Kidney (tissue), 14 donors: ENCODE measurements around the gene MTA2. TPM values are rescaled to one million over a fixed set of nuclear protein-coding genes. Genes with fewer than 3 reads are reported as not detected.
"Not testable (repeated sequence)": the region's sequence is repeated elsewhere in the genome, so short reads cannot be mapped to it uniquely, and the experiment has no call there.

Experiments used
- DNase-seq, 5 donors: peaks; one replicate each; pipeline ENCODE4 v3.0.0-alpha.2; 2013 to 2020
- FAIRE-seq: peaks from 2 replicates; lab custom pipeline; 2012; peaks lifted over from hg19 to GRCh38; lab: Jason Lieb, UNC
- H3K27ac ChIP-seq, 2 donors: one replicate each; pipeline ENCODE4 v1.7.0; 2013; ENCODE audit warnings: low read depth in 2 of 2, low read length in 2 of 2, inconsistent platforms in 1 of 2
- H3K27me3 ChIP-seq: one replicate; pipeline ENCODE4 v1.7.1; 2013; ENCODE audit warnings: low read length, inconsistent platforms; ENCODE audit not compliant: control insufficient read depth, insufficient read depth
- H3K36me3 ChIP-seq, 3 donors: one replicate each; pipeline versions ENCODE4 v1.7.0 to v1.7.1; 2013; ENCODE audit warnings: low read length in 3 of 3, control low read depth in 1 of 3, inconsistent platforms in 1 of 3; ENCODE audit not compliant: insufficient read depth in 3 of 3, control insufficient read depth in 2 of 3
- H3K4me1 ChIP-seq, 3 donors: one replicate each; pipeline versions ENCODE4 v1.7.0 to v1.7.1; 2013; ENCODE audit warnings: low read length in 3 of 3, inconsistent platforms in 1 of 3, low read depth in 1 of 3; ENCODE audit not compliant: control insufficient read depth in 2 of 3, insufficient read depth in 2 of 3
- H3K4me3 ChIP-seq, 3 donors: one replicate each; pipeline versions ENCODE4 v1.7.0 to v1.8.1; 2013; ENCODE audit warnings: low read length in 3 of 3, control low read depth in 1 of 3, inconsistent platforms in 1 of 3
- H3K9ac ChIP-seq, 3 donors: one replicate each; pipeline versions ENCODE4 v1.7.0 to v1.7.1; 2013; ENCODE audit warnings: low read length in 3 of 3, control low read depth in 1 of 3, inconsistent platforms in 1 of 3
- H3K9me3 ChIP-seq, 3 donors: one replicate each; pipeline versions ENCODE4 v1.7.0 to v1.7.1; 2013; ENCODE audit warnings: low read length in 3 of 3, control low read depth in 1 of 3, inconsistent platforms in 1 of 3; ENCODE audit not compliant: control insufficient read depth in 2 of 3, insufficient read depth in 1 of 3
- CTCF ChIP-seq: IDR thresholded peaks from 3 replicates; pipeline ENCODE4 v1.5.1; 2012; ENCODE audit warnings: mild to moderate bottlenecking, moderate library complexity, borderline replicate concordance; ENCODE audit not compliant: insufficient read depth; ENCODE audit errors: extremely low read depth
- intact Hi-C: fragments of 100-400 bp; cut with DNase I; formaldehyde crosslinking; loops from one replicate; pipeline ENCODE4 v1.11.1; 2022
- polyA plus RNA-seq: library from polyadenylated mRNA; stranded (reverse); fragments of 350-450 nt; fragmentation: Illumina TruSeq; extraction: RNeasy Lipid Tissue Mini Kit (QIAGEN cat#74804); gene quantifications from one replicate; pipeline ENCODE4 v1.2.3, GENCODE V29; 2014; ENCODE audit warnings: low read depth, low replicate concordance; ENCODE audit not compliant: insufficient read depth
- total RNA-seq: library from RNA; stranded (reverse); fragmentation: NEBNext Ultra II Directional; extraction: Animal tissue kit (Norgen Biotek cat#: 25700); gene quantifications from one replicate; pipeline ENCODE4 v1.2.1, GENCODE V29; 2021
- donor health status: control.
- donor health status: control.
- donor health status: control.
- donor health status: control.
- donor health status: control.
- donor health status: DM: yes; HTN: yes; CAD: no.
- donor health status: Normal renal cell carcinoma (clear cell type).

Gene MTA2
- total and polyA plus RNA-seq, 2 donors from 2014 or later: 34.4 to 71.8 TPM

GRCh38 chr11:62567018-62567633 lies 34.5 kb downstream of the MTA2 start:
- Histone ChIP-seq H3K27ac (no peak overlapping the region), H3K4me1 (peaks cover 0 to 3% (median 0%) of the 10 kb centered on the region in 3 donors), H3K27me3 (no peaks in the 10 kb centered on the region), H3K36me3 (peaks cover 15 to 57% (median 30%) of the 10 kb centered on the region in 3 donors), H3K9ac (no peak overlapping the region), H3K4me3 (no peak overlapping the region), H3K9me3 (no peaks in the 10 kb centered on the region)
- no peak for TF ChIP-seq CTCF
- FAIRE-seq (no peak), DNase-seq (peak in 1 of 5 donors; percentile 15)
- intact Hi-C loops: no loop called here

- Histone ChIP-seq H3K27me3 (no peaks in the 10 kb centered on the region), H3K9me3 (no peaks in the 10 kb centered on the region), H3K36me3 (peaks cover 17 to 56% (median 30%) of the 10 kb centered on the region in 3 donors), H3K4me1 (peaks cover 0 to 3% (median 0%) of the 10 kb centered on the region in 3 donors), H3K27ac (no peak overlapping the region), H3K9ac (no peak overlapping the region), H3K4me3 (no peak overlapping the region)
- FAIRE-seq (no peak), DNase-seq (no peak)
- no peak for TF ChIP-seq CTCF
- intact Hi-C loops: no loop called here
These were observed 35.4 kb downstream of the MTA2 start for GRCh38 chr11:62566247-62566646.

GRCh38 chr11:62565100-62565802 lies 36.4 kb downstream of the MTA2 start:
- Histone ChIP-seq H3K9me3 (no peaks in the 10 kb centered on the region), H3K9ac (no peak overlapping the region), H3K4me3 (no peak overlapping the region), H3K4me1 (peaks cover 0 to 6% (median 0%) of the 10 kb centered on the region in 3 donors), H3K36me3 (peaks cover 12 to 46% (median 24%) of the 10 kb centered on the region in 3 donors), H3K27me3 (no peaks in the 10 kb centered on the region), H3K27ac (no peak overlapping the region)
- intact Hi-C loops: no loop called here
- no peak for FAIRE-seq
- TF ChIP-seq CTCF: no peak
- no peak for DNase-seq

GRCh38 chr11:62561677-62562230 lies 39.9 kb downstream of the MTA2 start:
- H3K9ac ChIP-seq, FAIRE-seq, intact Hi-C loops, DNase-seq, H3K4me3 ChIP-seq, H3K27me3 ChIP-seq, H3K9me3 ChIP-seq, H3K27ac ChIP-seq: not testable (repeated sequence)
- H3K4me1 ChIP-seq: peaks cover 0 to 12% (median 2%) of the 10 kb centered on the region in 3 donors
- peaks cover 11 to 55% (median 30%) of the 10 kb centered on the region in 3 donors for H3K36me3 ChIP-seq
